Small intestine (tissue), 7 donors: Measurements from ENCODE around the gene SH3RF1. TPM values are rescaled to one million over a fixed set of nuclear protein-coding genes. Genes with fewer than 3 reads are reported as not detected.
A peak's percentile ranks its signal among the peaks of the same experiment; 100 is the strongest.

Experiments
- DNase-seq, 2 donors: peaks; one replicate each; pipeline versions ENCODE4 v3.0.0 to v3.0.0-alpha.2; 2013
- FAIRE-seq: peaks from 2 replicates; lab custom pipeline; 2012; peaks lifted over from hg19 to GRCh38; lab: Jason Lieb, UNC
- H3K27ac ChIP-seq, 3 donors: one replicate each; pipeline ENCODE4 v1.5.1; 2013; ENCODE audit warnings: low read length in 2 of 3, mild to moderate bottlenecking in 2 of 3, control low read depth in 1 of 3, inconsistent platforms in 1 of 3, low read depth in 1 of 3, moderate library complexity in 1 of 3
- H3K27me3 ChIP-seq, 3 donors: one replicate each; pipeline ENCODE4 v1.6.1; 2013; ENCODE audit warnings: low read length in 3 of 3, inconsistent platforms in 1 of 3; ENCODE audit not compliant: control insufficient read depth in 3 of 3, insufficient read depth in 3 of 3
- H3K36me3 ChIP-seq, 3 donors: one replicate each; pipeline ENCODE4 v1.6.1; 2013; ENCODE audit warnings: low read length in 3 of 3, inconsistent platforms in 1 of 3, low read depth in 1 of 3, mild to moderate bottlenecking in 1 of 3, moderate library complexity in 1 of 3; ENCODE audit not compliant: control insufficient read depth in 3 of 3, insufficient read depth in 2 of 3
- H3K4me1 ChIP-seq, 3 donors: one replicate each; pipeline ENCODE4 v1.6.1; 2013; ENCODE audit warnings: low read length in 2 of 3, inconsistent platforms in 1 of 3, low read depth in 1 of 3, mild to moderate bottlenecking in 1 of 3, moderate library complexity in 1 of 3; ENCODE audit not compliant: control insufficient read depth in 3 of 3, insufficient read depth in 2 of 3
- H3K4me3 ChIP-seq, 3 donors: one replicate each; pipeline ENCODE4 v1.5.1; 2013; ENCODE audit warnings: low read length in 3 of 3, control low read depth in 1 of 3, inconsistent platforms in 1 of 3, low read depth in 1 of 3, mild to moderate bottlenecking in 1 of 3, moderate library complexity in 1 of 3
- H3K9me3 ChIP-seq, 2 donors: one replicate each; pipeline ENCODE4 v1.6.1; 2013; ENCODE audit warnings: low read depth in 1 of 2, low read length in 1 of 2; ENCODE audit not compliant: control insufficient read depth in 2 of 2, insufficient read depth in 1 of 2
- WGBS, 3 donors: extraction: QIAGEN DNeasy Blood & Tissue Kit; methylation state at CpG; one replicate each; pipeline ENCODE4 v1.1.7; 2013; 5-methylcytosine and 5-hydroxymethylcytosine counted together
- polyA plus RNA-seq, 4 donors: library from polyadenylated mRNA; stranded (reverse) in 3 of 4; unstranded in 1 of 4; fragments of 200-250 nt in 3 of 4; fragments of 120-200 nt in 1 of 4; gene quantifications; one replicate each; pipeline versions ENCODE4 v1.2.1 to v1.2.3, GENCODE V29; 2013
- donor health status: healthy with polysubstance abuse.
- donor health status: control.
- donor health status: control.
- donor health status: Bipolar disorder and iron deficiency.
- donor health status: healthy.

Gene SH3RF1
- polyA plus RNA-seq, 4 donors = 10.7 to 35.6 (median 11.5) TPM

- H3K36me3 ChIP-seq = peaks cover 0 to 18% (median 4%) of the 10 kb centered on the region in 3 donors
- H3K4me1 ChIP-seq = peaks cover 7 to 29% (median 14%) of the 10 kb centered on the region in 3 donors
- H3K27ac ChIP-seq = no peak overlapping the region
- DNase-seq = no peak
- H3K4me3 ChIP-seq = no peak overlapping the region
- WGBS, 3 donors = 62 to 69% (median 65%) methylated on average over 6 of the region's 6 CpGs
- H3K9me3 ChIP-seq = peaks cover 0 to 6% of the 10 kb centered on the region in 2 donors
- no peak for FAIRE-seq
- no peaks in the 10 kb centered on the region for H3K27me3 ChIP-seq
These were observed 10.4 kb downstream of the SH3RF1 start for GRCh38 chr4:169260217-169260866.

DNA sequence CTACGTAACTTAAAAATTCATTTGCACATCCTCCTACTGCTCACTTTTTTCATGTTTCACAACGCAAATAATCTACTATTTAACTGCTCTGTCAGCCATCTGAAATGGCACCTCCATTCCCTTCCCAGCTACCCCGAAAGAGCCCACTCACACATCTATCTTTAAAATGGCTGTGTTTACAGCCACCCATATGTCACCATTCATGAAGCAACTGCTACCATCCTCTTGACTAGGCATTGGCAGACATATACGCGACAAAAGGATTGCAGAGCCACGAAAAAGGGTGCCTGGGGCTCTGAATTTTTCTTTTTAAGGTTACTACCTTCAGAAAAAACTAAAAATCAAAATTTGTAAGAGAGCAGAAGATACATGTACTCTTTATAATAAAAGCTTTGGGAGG is 11.5 kb downstream of the SH3RF1 start:
- H3K4me3 ChIP-seq = no peak overlapping the region
- DNase-seq (no peak), FAIRE-seq (no peak)
- H3K27me3 ChIP-seq = no peaks in the 10 kb centered on the region
- H3K36me3 ChIP-seq = peaks cover 0 to 16% (median 4%) of the 10 kb centered on the region in 3 donors
- H3K4me1 ChIP-seq = peaks cover 10 to 38% (median 20%) of the 10 kb centered on the region in 3 donors
- H3K9me3 ChIP-seq = peaks cover 0 to 6% of the 10 kb centered on the region in 2 donors
- 89 to 91% (median 91%) methylated on average over 6 of the region's 6 CpGs for WGBS, 3 donors
- no peak overlapping the region for H3K27ac ChIP-seq

DNA sequence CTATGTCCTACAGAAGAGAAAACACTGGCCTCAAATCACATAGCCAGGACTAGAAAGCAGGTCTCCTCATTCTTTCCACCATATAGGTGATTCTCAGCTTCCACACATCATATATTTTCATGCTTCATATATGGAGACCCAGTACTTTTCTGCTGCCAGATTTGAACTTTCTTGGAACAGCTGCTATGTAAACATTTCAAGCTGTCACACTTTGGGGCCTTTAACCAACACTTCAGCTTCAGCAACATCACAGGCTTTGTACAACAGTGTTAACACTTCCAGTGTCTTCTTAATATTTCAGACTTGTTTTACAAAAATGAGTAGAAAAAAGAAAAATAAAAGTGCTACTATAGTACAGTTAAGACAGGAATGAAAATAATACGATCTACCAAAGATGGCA is 12.6 kb downstream of the SH3RF1 start:
- FAIRE-seq = no peak
- no peaks in the 10 kb centered on the region for H3K27me3 ChIP-seq
- H3K4me3 ChIP-seq = no peak overlapping the region
- H3K4me1 ChIP-seq = peaks cover 8 to 49% (median 22%) of the 10 kb centered on the region in 3 donors
- H3K27ac ChIP-seq = no peak overlapping the region
- peaks cover 0 to 12% (median 0%) of the 10 kb centered on the region in 3 donors for H3K36me3 ChIP-seq
- no peaks in the 10 kb centered on the region for H3K9me3 ChIP-seq
- DNase-seq = no peak
- WGBS, 3 donors = 75 to 88% (median 84%) methylated on average over 1 of the region's 1 CpG

- FAIRE-seq (no peak), DNase-seq (no peak)
- H3K9me3 ChIP-seq = no peaks in the 10 kb centered on the region
- peaks cover 11 to 60% (median 28%) of the 10 kb centered on the region in 3 donors for H3K4me1 ChIP-seq
- H3K36me3 ChIP-seq = peaks cover 0 to 8% (median 0%) of the 10 kb centered on the region in 3 donors
- no peaks in the 10 kb centered on the region for H3K27me3 ChIP-seq
- WGBS, 3 donors = 62 to 70% (median 69%) methylated on average over 4 of the region's 4 CpGs
- H3K27ac ChIP-seq = peak overlapping the region in 1 of 3 donors; percentile 30
- H3K4me3 ChIP-seq = no peak overlapping the region
These were observed 13.6 kb downstream of the SH3RF1 start for GRCh38 chr4:169256856-169257761.

DNA sequence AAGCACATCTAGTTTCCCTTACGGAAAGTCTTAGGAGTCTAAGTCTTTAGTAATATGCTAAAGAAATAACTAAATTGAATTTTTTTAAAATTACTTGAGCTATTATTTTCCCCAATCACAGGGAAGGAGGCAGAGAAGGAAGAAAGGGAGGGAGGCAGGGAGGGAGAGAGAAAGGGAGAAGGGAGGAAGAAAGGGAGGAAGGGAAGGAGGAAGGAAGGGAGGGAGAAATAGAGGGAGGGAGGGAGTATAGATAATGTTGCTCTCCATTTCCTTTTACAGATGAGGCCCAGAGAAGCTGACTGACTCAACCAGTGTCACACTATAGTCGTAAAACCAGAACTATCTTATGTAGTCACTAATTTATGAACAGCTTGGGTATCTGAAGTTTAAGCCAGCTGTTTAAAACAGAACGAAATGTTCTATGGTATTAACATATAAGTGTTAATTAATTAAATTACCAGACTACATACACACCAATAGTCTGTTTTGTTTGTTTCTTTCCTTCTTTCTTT is 14.6 kb downstream of the SH3RF1 start:
- Histone ChIP-seq H3K27ac (peak overlapping the region in 1 of 3 donors; percentile 30), H3K9me3 (no peaks in the 10 kb centered on the region), H3K36me3 (peaks cover 0 to 8% (median 0%) of the 10 kb centered on the region in 3 donors), H3K27me3 (no peaks in the 10 kb centered on the region), H3K4me1 (peaks cover 11 to 66% (median 32%) of the 10 kb centered on the region in 3 donors), H3K4me3 (no peak overlapping the region)
- 54 to 74% (median 68%) methylated on average over 3 of the region's 3 CpGs for WGBS, 3 donors
- DNase-seq = peak; percentile 33 to 39
- FAIRE-seq = no peak

DNA sequence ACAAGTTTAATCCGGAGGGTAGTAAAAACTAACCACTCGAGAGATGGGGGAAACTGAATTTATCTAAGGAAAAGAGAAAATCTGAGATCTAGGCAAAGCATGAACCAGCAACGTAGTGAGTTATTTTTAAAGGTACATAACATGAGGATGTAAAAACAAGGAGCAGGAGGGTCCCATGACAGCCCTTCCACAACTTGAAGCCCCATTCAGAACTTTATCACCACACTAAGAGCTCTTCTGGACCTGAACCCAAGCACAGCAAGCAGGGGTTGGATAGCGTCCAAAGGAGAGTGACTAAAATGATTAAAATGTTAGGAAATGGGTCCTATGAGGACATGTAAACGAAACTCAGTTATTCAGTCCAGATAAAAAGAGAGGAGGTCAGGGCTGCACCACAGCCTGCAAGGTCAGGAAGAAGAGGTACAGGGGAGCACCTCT is 16.2 kb downstream of the SH3RF1 start:
- FAIRE-seq (no peak), DNase-seq (peak; percentile 20 to 53)
- 21 to 32% (median 29%) methylated on average over 5 of the region's 5 CpGs for WGBS, 3 donors
- Histone ChIP-seq H3K27me3 (no peaks in the 10 kb centered on the region), H3K4me1 (peaks cover 11 to 75% (median 33%) of the 10 kb centered on the region in 3 donors), H3K4me3 (no peak overlapping the region), H3K9me3 (no peaks in the 10 kb centered on the region), H3K36me3 (peaks cover 0 to 6% (median 0%) of the 10 kb centered on the region in 3 donors), H3K27ac (peak overlapping the region in 1 of 3 donors; percentile 49)

DNA sequence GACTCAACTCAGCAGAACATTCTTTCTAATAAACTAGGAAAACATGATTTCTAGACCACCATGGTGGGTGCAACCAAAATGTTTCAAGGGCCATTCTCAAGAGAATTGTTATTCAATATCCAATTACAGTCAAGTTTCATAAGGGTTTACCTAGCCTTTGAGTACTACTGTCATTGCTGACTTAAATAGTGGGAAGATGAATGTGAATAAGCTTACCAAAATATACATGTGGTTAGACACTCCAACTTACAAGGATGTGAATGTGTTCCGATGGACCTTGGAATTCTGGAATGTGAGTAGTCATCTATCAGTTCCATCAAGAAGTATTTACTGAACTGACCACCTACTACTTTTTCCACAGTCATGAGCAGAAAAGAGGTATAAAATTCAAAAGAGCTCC is 16.9 kb downstream of the SH3RF1 start:
- no peak overlapping the region for H3K4me3 ChIP-seq
- DNase-seq (peak in 1 of 2 donors; percentile 18), FAIRE-seq (no peak)
- peaks cover 9 to 79% (median 37%) of the 10 kb centered on the region in 3 donors for H3K4me1 ChIP-seq
- WGBS, 3 donors = 0 to 2% (median 0%) methylated on average over 1 of the region's 1 CpG
- H3K36me3 ChIP-seq = peaks cover 0 to 6% (median 0%) of the 10 kb centered on the region in 3 donors
- no peaks in the 10 kb centered on the region for H3K9me3 ChIP-seq
- no peaks in the 10 kb centered on the region for H3K27me3 ChIP-seq
- H3K27ac ChIP-seq = peak overlapping the region in 1 of 3 donors; percentile 49

DNA sequence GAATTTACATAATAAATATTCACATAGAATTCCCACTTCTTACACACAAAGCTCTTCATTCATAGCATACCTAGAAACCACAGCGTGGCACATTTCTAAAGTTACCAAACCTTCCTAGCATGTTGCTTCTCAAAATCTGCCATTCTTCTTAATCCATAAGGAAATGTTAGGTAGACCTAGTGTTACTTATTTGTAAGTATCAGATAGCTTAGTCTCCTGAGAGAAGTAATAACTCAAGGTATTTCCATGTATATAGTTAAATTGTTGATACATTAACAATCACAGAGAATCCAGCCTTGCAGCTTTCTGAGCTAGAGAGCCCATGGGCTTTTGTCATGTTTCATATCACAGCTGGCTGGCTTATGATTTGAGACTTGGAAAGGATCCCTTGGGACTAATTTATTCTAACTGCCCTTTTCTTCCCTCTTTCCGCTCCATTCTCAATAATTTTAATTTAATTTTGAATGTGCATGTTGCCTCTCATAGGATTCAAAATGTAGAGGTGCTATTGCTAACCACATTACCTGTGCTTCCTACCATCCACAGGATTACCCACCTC is 17.6 kb downstream of the SH3RF1 start:
- 82 to 87% (median 86%) methylated on average over 2 of the region's 2 CpGs for WGBS, 3 donors
- Histone ChIP-seq H3K4me1 (peaks cover 9 to 82% (median 37%) of the 10 kb centered on the region in 3 donors), H3K27ac (peak overlapping the region in 2 of 3 donors; percentile 79 to 94), H3K9me3 (peaks cover 0 to 4% of the 10 kb centered on the region in 2 donors), H3K27me3 (no peaks in the 10 kb centered on the region), H3K36me3 (peaks cover 0 to 6% (median 0%) of the 10 kb centered on the region in 3 donors), H3K4me3 (no peak overlapping the region)
- no peak for FAIRE-seq
- DNase-seq = no peak
